Fibroblast of peridontal ligament (primary cell): Measurements from ENCODE around the gene RPL10.

Source experiments
- DNase-seq: peaks from one replicate; pipeline ENCODE4 v3.0.0-alpha.2; 2010; ENCODE audit errors: extremely low read depth

Gene RPL10

GRCh38 chrX:154397888-154398667 is at the start of gene RPL10:
RPL10 (plus strand) TSS chrX:154398377; CDS start chrX:154398520, 143 bp downstream.
- DNase-seq = peak; percentile 97

DNA sequence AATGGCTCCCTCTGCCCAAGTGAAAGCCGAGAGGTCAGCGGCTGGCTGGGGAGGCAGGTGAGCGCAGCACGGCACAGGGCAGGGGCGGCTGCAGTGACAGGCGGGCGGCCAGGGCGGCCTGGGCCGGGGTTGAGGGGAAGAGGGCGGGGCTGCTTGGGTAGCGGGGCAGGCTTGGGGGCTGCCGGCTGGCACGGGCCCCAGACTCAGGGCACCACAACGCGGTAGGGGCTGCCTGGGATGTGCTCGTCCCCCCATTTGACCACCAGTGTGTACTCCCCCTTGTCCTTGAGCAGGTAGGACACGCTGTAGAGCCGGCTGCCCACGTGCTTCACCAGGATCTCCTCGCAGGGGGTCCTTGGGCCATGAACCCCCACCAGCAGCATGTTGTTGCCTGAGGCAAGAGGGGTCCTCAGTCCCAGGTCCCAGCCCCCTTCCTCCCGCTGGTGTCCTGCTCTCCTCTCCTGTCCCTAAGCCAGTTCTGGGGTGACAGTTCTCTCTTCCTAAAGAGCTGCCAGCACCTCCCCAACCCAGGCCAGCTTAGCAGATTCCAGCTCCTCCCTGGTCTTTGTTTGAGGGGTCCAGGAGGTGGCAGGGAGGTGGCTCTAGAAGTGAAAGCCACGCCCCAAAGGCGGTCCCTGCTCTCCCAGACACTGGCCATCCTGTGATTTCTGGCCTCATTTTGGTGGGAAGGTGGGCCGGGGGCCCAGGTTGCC is 49.4 kb upstream of the RPL10 start:
- DNase-seq = no peak

- DNase-seq = no peak
These were observed 48.7 kb upstream of the RPL10 start for GRCh38 chrX:154349359-154349935.

- no peak for DNase-seq
These were observed 48.2 kb upstream of the RPL10 start for GRCh38 chrX:154349979-154350378.

- DNase-seq = no peak
These were observed 47.6 kb upstream of the RPL10 start for GRCh38 chrX:154350429-154351182.

DNA sequence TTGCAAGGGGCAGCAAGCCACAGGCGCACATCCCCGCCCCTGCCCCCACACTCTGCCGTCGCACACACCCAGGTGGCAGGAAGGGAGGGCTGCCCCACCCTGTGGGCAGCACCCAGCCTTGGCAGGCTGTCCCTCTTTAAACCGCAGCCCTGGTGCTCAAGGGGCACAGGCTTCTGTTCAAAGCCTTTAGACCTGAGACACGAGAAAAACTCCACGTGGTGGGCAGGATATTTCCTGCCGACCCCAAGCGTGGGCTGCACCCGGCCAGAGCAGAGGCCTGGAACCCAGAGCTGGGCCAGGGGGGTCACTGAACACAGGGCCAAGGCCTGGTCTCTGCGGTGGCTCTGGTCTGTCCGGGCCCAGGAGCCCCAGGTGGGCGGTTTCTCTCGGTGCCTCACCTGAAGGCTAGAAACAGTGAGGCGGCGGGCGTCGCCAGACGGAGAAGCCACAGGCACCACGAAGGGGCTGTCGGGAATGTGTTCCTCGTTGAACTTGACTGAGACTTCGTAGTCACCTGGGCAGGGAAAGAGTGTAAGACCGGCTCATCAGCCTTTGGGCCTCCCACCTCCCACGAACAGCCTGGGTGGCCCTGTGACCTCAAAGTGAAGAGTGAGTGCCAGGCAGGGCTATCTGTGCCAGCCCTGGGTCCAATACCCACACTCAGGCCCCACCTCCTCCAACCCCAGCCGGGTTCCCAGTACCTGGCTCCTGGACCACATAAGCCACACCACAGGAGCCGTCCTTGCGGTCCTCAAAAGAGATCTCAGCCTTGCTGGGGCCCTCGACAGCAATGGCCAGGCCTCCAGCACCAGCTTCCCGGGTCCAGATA is 46.8 kb upstream of the RPL10 start:
- DNase-seq = no peak

DNA sequence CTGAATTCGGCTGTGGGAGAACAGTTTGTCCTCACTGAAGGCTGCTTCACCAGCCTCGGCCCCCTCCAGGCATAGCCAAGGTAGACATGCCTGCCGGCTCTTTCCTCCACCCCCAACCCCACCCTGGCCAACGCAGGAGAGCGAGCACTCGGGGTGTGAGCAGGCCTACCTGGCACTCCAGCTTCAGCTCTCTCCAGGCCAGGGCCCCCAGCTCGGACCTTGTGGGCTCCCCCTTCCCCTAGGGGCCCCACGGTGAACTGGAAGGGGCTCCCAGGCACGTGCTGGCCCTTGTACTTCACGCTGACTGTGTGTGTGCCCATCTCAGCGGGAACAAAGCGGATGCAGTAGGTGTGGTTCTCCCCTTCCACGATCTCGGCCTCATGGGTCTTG is 46.2 kb upstream of the RPL10 start:
- DNase-seq = no peak

GRCh38 chrX:154352466-154352865 is 45.7 kb upstream of the RPL10 start:
- DNase-seq = no peak

DNA sequence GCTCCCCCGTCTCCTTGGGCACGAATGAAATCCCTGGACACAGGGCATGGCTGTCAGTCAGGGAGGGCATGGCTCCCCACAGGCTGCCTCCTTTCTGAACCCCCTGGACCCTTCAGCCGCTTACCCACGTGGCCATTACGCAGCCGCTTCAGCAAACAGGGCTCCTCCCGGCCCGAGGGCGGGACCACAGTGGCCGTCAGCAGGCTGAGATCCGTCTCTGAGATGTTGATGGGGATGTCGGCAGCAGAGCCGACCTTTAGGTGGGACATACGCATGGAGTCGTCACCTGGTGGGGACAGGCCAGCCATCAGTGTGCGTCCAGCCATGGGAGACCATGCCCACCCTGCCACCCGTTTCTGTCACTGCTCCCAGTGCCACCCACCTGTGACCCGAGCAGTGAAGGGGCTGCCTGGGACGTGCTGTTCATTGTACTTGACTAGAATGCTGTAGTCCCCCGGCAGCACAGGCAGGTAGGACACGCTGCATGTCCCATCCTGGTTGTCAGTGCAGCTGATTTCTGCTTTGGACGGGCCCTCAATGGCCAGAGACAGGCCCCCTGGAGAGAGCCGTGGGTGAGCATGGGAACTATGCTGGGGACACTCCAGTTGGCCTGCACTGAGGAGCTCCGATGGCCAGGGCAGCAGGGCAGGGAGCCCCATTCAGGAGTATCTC is 44.9 kb upstream of the RPL10 start:
- no peak for DNase-seq

DNA sequence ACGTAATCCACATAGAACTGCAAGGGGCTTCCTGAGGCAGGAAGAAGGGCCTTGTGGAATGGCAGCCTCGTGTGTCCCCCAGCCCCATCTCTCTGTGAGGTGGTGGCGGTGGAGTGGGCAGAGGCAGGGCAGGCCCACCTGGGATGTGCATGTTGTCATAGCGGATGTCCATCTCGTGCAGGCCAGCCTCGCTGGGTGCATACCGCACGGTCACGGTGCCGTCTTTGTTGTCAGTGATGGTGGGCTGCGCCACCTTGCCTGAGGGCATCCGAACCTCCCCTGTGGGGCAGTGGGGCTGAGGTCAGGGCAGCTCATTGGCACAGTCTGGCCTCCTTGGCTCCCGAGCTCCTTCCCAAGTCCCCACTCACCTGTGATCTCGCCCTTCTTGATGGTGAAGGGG is 44.2 kb upstream of the RPL10 start:
- DNase-seq = no peak

DNA sequence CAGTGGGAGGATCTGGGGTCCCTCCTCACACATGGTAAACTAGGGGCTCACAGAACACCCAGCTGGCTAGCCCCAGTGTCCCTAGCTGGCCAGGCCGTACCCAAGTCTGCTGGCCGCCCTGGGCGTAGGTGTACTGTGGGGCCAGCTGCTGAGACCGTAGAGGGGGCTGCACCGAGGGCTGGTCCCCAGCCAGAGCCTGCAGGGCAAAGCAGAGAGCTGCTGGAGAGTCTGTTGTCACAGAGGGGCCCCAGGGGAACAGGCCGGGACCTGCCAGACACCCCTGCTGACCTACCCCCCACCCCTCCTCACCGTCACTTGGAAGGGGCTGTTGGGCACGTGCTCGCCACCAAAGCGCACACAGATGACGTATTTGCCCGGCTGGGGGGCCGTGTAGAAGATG is 43.7 kb upstream of the RPL10 start:
- DNase-seq = no peak

DNA sequence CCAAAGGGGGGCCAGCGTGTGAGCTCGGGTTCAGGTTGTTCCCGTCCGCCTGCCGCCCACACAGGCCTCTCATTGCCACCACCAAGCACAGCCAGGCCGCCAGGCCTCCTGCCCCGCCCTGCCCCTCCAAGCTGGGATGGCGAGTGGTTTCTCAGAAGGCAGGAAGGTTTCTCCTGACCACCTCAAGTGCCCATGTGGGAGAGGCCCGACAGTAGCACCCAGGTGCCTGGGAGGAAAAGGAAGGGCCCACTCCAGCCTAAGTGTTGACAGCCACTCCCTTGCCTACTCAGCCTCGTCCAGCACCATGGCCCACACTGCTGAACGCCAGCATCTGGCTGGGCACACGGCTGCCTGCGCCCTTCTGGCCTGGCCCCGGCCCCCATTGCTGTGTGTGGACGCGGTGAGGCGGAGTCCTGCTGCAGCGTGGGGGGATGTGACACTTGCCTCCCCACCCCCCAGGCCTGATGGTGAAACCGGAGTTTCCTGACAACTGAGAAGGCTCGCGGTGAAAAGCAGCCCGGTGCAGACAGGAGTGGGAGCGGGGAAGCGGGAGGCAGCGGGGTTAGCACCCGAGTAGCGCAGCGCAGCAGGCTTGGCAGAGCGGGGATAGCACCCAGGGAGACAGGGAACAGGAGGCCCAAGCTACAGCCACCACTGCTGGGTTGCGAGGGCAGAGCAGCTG is 42.9 kb upstream of the RPL10 start:
- DNase-seq = no peak

DNA sequence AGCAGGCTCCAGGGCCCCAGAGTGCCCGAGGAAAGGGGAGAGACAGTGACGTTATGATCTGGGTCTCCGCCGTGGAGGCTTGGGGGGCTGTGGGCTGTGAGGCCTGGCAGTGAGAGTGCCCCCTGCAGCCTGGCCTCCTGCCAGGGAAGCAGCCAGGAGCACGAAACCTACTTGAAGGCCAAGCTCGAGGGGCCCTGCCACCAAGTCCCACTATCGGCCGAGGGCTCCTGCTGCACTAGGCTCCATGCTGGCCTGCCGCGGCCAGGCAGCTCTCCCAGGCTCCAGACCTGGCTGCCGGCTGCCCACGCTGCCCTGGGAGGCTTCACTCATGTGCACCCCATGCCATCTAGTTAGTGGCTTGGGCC is 42.4 kb upstream of the RPL10 start:
- no peak for DNase-seq

DNA sequence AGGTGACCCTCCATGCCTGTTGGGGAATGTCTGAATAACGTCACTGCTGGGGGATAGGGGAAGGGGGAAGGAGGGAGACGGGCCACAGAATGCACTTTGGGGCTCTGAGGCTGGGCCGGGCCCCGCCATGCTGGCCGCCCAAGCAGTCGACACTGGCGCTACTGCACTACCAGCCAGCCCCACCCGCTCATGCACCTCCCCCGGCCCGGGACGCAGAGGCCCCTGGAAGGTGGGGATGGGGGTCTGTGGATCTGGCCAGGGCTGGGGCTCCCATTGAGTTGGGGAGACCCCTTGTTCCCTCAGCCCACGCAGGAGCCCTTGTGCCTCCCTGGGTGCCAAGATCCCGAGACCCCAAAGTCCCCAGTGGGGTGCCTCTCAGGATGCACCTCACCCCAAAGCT is 41.6 kb upstream of the RPL10 start:
- DNase-seq = no peak

GRCh38 chrX:154357205-154357604 is 41.0 kb upstream of the RPL10 start:
- no peak for DNase-seq

- no peak for DNase-seq
These were observed 40.2 kb upstream of the RPL10 start for GRCh38 chrX:154358011-154358410.

GRCh38 chrX:154358829-154359228 is 39.3 kb upstream of the RPL10 start:
- no peak for DNase-seq

- no peak for DNase-seq
These were observed 38.6 kb upstream of the RPL10 start for GRCh38 chrX:154359362-154360154.

DNA sequence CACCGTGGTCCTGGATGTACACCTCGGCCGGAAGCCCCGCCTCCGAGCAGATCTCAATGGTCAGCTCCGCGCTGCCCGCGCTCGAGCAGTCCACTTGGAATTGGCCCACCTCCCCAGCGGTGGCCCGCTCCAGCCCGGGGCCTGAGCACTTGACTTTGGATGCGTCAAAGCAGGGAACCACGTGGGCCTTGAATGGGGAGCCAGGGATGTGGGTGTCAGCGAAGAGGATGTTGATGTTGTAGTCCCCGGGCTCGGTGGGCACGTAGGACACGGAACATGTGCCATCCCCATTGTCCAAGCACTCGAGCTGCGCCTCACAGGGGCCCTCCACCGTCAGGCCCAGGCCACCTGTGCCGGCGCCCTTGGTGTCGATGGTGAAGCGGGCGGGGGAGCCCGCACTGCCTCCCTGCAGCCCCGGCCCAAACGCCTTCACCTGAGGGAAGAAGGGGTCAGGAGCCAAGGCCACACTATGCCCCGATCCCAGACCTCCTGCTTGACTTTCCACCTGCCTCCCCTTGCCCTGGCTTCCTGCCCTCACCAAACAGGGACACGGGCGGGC is 37.9 kb upstream of the RPL10 start:
- DNase-seq = no peak
